Neural progenitor cell (in vitro differentiated cells): Measurements from ENCODE around the gene HTR5A.

ENCODE experiments used
- CTCF ChIP-seq: fragments of 200-600 bp; sonication (generic); IDR thresholded peaks from 2 replicates; pipeline ENCODE4 v1.5.1; 2017; ENCODE audit warnings: antibody characterized with exemption, mild to moderate bottlenecking
- EZH2 ChIP-seq: fragments of 200-600 bp; sonication (generic); IDR thresholded peaks from 2 replicates; pipeline ENCODE4 v1.6.1; 2017; ENCODE audit warnings: antibody characterized with exemption, mild to moderate bottlenecking, moderate library complexity
- EZH2phosphoT487 ChIP-seq: fragments of 200-600 bp; sonication (generic); IDR thresholded peaks from 2 replicates; pipeline ENCODE4 v1.6.1; 2017; ENCODE audit warnings: antibody characterized with exemption

GRCh38 chr7:155106356-155106755 is 36.2 kb downstream of the HTR5A start:
- TF ChIP-seq EZH2 (no peak), CTCF (no peak), EZH2phosphoT487 (no peak)
